ENCODE results near the gene SLIT2. TPM values are rescaled to one million over a fixed set of nuclear protein-coding genes. Genes with fewer than 3 reads are reported as not detected.

The SLIT2 gene
- total RNA-seq, 2 donors from 2014 or later: not detected

DNA sequence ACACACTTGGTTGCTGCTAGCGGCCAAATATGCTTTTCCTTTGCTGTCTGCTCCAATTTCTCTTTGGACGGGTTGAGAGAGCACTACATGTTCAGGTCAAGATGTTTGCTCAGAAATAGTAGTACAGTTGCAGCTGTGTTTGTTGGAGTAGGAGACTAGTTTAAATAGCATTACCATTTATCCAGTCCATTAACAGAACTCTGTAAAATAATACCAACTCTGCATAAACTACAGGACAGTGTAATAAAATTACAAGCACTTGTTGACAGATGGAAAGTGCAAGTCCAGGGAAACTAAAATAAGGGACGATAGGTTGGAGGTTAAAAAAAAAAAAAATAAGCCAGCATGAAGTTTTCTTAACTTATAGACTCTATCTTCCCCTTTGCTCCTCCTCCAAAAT lies 20.2 kb downstream of the SLIT2 start:
- Mint-ChIP-seq H3K36me3 (ENCODE audit: insufficient read depth in 2 of 2) (no peaks in the 10 kb centered on the region), H3K27ac (no peak overlapping the region), H3K9me3 (no peaks in the 10 kb centered on the region), H3K27me3 (ENCODE audit: low read depth) (no peaks in the 10 kb centered on the region), H3K4me3 (no peak overlapping the region), H3K4me1 (ENCODE audit: low read depth) (no peaks in the 10 kb centered on the region)
- DNase-seq: no peak
- ATAC-seq (replicated peaks in 1 of 2): no peak

DNA sequence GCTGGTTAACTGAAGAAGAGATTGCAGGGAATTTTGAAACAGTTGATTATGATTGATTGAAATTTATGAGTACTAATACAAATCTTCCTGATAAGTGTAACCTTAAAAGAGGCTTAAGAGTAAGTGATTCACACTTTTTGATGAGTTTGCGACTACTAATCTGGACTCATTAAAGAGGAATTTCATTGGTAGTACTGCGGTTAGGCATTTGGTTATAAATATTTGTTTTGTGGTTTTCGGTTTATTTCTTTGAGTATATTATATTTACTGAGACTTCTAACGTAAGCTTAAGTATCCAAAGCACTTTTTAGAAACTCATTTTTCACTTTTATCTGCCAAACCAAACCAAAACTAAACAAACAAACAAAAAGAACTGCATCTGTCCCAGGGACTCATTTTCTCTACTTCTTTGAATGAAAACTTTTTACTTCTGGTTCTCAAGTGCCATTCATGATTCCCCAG lies 20.7 kb downstream of the SLIT2 start:
- H3K4me1 Mint-ChIP-seq (ENCODE audit: low read depth): no peaks in the 10 kb centered on the region
- H3K9me3 Mint-ChIP-seq: no peaks in the 10 kb centered on the region
- DNase-seq: no peak
- no peak for ATAC-seq (replicated peaks in 1 of 2)
- no peaks in the 10 kb centered on the region for H3K36me3 Mint-ChIP-seq (ENCODE audit: insufficient read depth in 2 of 2)
- H3K4me3 Mint-ChIP-seq: no peak overlapping the region
- no peak overlapping the region for H3K27ac Mint-ChIP-seq
- H3K27me3 Mint-ChIP-seq (ENCODE audit: low read depth): no peaks in the 10 kb centered on the region

DNA sequence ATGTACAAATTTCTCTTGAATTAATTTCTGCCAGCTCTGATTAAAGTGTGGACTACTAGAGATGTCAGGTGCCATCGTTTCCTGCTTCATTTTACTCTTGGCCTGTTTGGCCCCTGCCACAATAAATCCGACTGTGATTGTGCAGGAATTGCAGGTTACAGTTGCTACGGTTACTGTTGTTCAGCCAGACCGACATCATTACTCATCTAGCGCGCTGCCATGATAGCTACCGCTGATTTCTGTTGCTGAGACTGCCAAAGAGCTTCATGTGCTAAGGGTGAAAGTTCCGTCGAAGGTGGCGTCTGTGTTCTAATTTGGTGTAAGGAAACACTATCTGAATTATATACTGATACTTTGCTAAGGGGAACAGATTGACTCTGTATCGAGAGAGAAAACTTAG lies 22.1 kb downstream of the SLIT2 start:
- Mint-ChIP-seq H3K27me3 (ENCODE audit: low read depth) (no peaks in the 10 kb centered on the region), H3K9me3 (peaks cover 0 to 2% of the 10 kb centered on the region in 2 donors), H3K27ac (no peak overlapping the region), H3K36me3 (ENCODE audit: insufficient read depth in 2 of 2) (no peaks in the 10 kb centered on the region), H3K4me3 (no peak overlapping the region), H3K4me1 (ENCODE audit: low read depth) (no peaks in the 10 kb centered on the region)
- ATAC-seq (replicated peaks in 1 of 2) (no peak), DNase-seq (no peak)

DNA sequence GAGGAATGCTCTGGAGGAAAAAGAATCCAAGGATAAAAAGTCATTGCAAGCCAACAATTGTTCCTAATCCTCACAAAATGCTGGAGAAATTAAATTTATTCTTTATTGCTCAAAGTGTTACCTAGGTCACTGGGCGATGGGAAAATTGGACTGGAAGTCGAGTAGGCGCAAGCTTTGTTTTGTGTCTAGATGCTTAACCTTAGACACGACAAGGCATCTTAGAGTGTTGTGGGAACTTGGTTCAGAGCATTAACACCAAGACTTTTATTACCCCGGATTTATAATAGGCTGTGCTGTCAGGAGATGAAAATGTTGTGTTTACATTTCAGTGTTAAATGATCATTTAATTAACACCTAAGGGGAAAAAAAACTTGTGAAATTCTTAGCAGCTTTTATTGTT lies 25.1 kb downstream of the SLIT2 start:
- H3K4me1 Mint-ChIP-seq (ENCODE audit: low read depth): no peaks in the 10 kb centered on the region
- H3K27me3 Mint-ChIP-seq (ENCODE audit: low read depth): no peaks in the 10 kb centered on the region
- no peak for ATAC-seq (replicated peaks in 1 of 2)
- H3K27ac Mint-ChIP-seq: no peak overlapping the region
- no peaks in the 10 kb centered on the region for H3K36me3 Mint-ChIP-seq (ENCODE audit: insufficient read depth in 2 of 2)
- no peak overlapping the region for H3K4me3 Mint-ChIP-seq
- H3K9me3 Mint-ChIP-seq: peaks cover 0 to 2% of the 10 kb centered on the region in 2 donors
- DNase-seq: no peak

DNA sequence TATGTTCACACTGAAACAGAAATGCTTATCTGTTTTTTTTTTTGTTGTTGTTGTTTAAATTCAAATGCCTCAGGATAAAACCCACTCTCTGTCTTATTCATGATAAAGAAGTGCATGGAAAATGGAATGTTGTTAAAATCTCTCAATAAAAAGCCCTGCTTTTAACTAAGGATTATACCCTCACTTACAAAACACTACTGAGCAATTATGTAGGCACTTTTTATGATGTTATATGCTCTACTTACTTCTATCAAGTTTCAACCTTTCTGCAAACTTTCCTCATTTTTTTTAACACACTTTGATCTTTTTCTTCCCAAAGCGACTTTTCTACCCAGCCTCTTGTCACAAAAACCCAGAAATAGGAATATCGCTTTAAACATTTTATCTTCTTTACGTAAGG lies 26.5 kb downstream of the SLIT2 start:
- no peaks in the 10 kb centered on the region for H3K36me3 Mint-ChIP-seq (ENCODE audit: insufficient read depth in 2 of 2)
- H3K4me3 Mint-ChIP-seq: no peak overlapping the region
- DNase-seq (no peak), ATAC-seq (replicated peaks in 1 of 2) (no peak)
- no peaks in the 10 kb centered on the region for H3K4me1 Mint-ChIP-seq (ENCODE audit: low read depth)
- H3K27me3 Mint-ChIP-seq (ENCODE audit: low read depth): no peaks in the 10 kb centered on the region
- H3K27ac Mint-ChIP-seq: no peak overlapping the region
- H3K9me3 Mint-ChIP-seq: peaks cover 0 to 2% of the 10 kb centered on the region in 2 donors

DNA sequence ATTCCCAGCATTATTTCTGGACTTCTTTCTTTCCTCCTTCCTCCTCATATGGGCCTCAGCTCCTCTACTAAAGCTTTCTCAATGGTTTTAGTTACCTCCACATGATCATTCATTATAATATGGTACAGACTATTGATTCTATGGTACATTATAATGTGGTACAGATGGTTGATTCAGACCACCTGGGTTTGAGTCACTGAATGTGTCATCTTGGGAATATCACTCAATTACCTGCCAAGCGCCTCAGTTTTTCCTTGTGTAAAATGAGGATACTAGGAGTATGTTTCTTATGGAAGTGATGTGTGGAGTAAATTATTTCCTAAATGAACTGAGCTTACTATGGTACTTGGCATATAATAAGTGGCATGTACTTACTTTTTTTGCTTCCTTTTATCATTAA lies 27.7 kb downstream of the SLIT2 start:
- Mint-ChIP-seq H3K4me1 (ENCODE audit: low read depth) (no peaks in the 10 kb centered on the region), H3K36me3 (ENCODE audit: insufficient read depth in 2 of 2) (no peaks in the 10 kb centered on the region), H3K27me3 (ENCODE audit: low read depth) (no peaks in the 10 kb centered on the region), H3K4me3 (no peak overlapping the region), H3K27ac (no peak overlapping the region), H3K9me3 (peaks cover 0 to 2% of the 10 kb centered on the region in 2 donors)
- DNase-seq (no peak), ATAC-seq (replicated peaks in 1 of 2) (no peak)

DNA sequence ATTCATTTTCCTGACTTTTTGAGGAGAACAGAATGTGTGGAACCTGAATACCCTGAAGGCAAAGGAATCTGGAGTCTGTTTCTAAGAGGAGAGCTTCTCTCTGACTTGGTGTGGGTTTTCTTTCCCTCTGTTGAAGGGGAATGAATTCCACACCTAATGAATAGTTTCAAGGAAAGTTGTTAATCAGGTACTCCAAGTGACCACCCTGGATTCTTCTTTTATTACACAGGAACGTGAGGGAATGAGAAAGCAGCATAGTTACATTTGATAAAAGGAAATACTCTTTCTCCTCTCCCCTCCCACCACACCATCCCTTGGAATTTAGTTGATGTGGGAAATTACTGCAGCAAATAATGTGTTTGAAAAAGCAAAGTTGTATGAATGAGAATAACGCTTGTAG lies 29.7 kb downstream of the SLIT2 start:
- no peaks in the 10 kb centered on the region for H3K27me3 Mint-ChIP-seq (ENCODE audit: low read depth)
- ATAC-seq (replicated peaks in 1 of 2): no peak

DNA sequence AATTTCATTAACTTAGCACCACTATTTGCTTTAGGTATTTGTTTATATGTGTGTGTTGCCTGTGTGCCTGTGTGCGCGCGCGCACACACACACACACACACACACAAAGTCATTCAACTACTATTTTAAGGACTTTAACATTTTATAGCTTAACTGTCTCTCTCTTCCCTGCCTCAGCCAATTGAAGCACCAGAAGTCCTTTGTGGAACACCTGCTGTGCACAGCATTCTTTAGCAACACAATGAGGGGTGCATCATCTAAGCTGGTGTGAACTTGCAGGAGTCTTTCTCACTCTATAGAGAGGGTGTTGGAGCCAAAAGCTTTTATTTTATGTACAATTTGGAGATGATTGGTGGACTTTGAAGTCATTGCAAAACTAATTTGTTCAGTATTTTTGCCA lies 31.3 kb downstream of the SLIT2 start:
- ATAC-seq (replicated peaks in 1 of 2) (no peak), DNase-seq (no peak)
- Mint-ChIP-seq H3K36me3 (ENCODE audit: insufficient read depth in 2 of 2) (no peaks in the 10 kb centered on the region), H3K4me1 (ENCODE audit: low read depth) (no peaks in the 10 kb centered on the region), H3K27ac (no peak overlapping the region), H3K27me3 (ENCODE audit: low read depth) (no peaks in the 10 kb centered on the region), H3K9me3 (peaks cover 0 to 2% of the 10 kb centered on the region in 2 donors), H3K4me3 (no peak overlapping the region)

More for the DNA sequence above, 29.7 kb downstream of the SLIT2 start:
- H3K4me1 Mint-ChIP-seq (ENCODE audit: low read depth): no peaks in the 10 kb centered on the region
- no peak for DNase-seq
- peaks cover 0 to 2% of the 10 kb centered on the region in 2 donors for H3K9me3 Mint-ChIP-seq
- H3K27ac Mint-ChIP-seq: no peak overlapping the region
- H3K4me3 Mint-ChIP-seq: no peak overlapping the region
- H3K36me3 Mint-ChIP-seq (ENCODE audit: insufficient read depth in 2 of 2): no peaks in the 10 kb centered on the region

DNA sequence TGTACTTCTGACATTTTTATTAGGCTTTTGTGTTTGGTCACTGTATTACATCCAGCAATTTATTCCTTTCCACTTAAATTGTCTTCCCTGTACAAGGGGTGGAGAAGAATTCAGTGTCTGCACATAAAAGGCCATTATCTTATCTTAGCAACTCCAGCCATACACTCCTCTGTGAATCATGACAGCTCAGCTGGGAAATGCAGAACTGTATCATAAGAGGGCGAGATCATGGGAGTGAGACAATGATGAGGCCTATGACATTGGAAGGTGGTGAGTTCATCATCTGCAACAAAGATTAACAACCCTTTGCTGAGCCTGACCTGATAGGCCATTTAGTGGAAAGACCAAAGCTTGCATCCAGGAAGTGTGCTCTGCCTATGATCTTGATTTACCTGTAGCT lies 33.3 kb downstream of the SLIT2 start:
- no peak overlapping the region for H3K4me3 Mint-ChIP-seq
- no peak for ATAC-seq (replicated peaks in 1 of 2)
- no peaks in the 10 kb centered on the region for H3K9me3 Mint-ChIP-seq
- no peaks in the 10 kb centered on the region for H3K27me3 Mint-ChIP-seq (ENCODE audit: low read depth)
- H3K27ac Mint-ChIP-seq: no peak overlapping the region
- no peak for DNase-seq
- H3K4me1 Mint-ChIP-seq (ENCODE audit: low read depth): no peaks in the 10 kb centered on the region
- no peaks in the 10 kb centered on the region for H3K36me3 Mint-ChIP-seq (ENCODE audit: insufficient read depth in 2 of 2)

DNA sequence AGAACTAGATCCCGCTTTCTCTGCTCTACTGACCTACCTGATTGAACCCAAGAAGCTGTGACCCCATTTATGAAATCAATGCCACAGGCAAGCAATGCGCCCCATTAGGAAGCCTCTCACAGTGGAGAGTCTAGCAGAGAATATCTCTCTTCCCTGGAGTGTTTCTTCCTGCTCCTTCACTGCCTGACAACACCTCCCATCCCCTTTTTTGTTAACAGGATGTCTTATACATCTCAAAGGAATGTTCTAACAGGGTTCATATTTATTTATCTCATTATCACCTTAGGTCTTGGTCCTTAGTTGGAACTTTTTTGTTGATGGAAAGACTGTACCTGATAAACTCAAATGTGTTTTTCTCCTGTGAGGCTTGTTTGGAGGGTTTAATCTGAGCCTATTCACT lies 35.5 kb downstream of the SLIT2 start:
- ATAC-seq (replicated peaks in 1 of 2): no peak
- Mint-ChIP-seq H3K36me3 (ENCODE audit: insufficient read depth in 2 of 2) (no peaks in the 10 kb centered on the region), H3K4me3 (no peak overlapping the region), H3K4me1 (ENCODE audit: low read depth) (no peaks in the 10 kb centered on the region), H3K27ac (no peak overlapping the region), H3K27me3 (ENCODE audit: low read depth) (no peaks in the 10 kb centered on the region), H3K9me3 (no peaks in the 10 kb centered on the region)
- DNase-seq: no peak

DNA sequence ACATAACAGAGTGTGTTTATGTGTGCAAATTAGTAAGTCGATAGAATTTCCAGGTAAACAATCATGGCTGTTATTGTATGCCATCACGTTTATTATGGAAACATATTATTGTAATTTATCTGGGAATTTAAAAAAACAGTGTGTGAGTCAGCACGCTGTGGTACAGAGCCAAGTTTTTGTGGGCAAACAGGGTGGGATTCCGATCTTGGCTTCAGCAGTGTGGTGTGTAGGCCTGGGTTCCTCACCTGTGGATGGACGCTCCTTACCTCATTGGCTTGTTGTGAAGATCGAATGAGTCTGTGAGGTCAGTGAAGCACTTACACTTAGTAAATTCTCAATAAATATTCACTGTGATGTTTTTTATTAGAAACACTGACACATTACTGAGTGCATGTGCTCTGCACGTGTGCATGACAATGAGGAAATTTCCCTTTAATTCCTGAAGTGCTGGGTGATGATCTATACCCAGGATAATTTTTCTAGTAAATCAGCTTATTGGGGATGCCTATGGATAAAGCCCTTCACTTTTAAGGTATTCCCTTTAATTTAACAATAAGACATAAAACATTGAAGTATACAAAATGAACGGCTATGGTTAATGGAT lies 36.4 kb downstream of the SLIT2 start:
- no peak overlapping the region for H3K27ac Mint-ChIP-seq
- no peak overlapping the region for H3K4me3 Mint-ChIP-seq
- ATAC-seq (replicated peaks in 1 of 2) (no peak), DNase-seq (no peak)
- peaks cover 0 to 4% of the 10 kb centered on the region in 2 donors for H3K9me3 Mint-ChIP-seq
- H3K27me3 Mint-ChIP-seq (ENCODE audit: low read depth): no peaks in the 10 kb centered on the region
- H3K36me3 Mint-ChIP-seq (ENCODE audit: insufficient read depth in 2 of 2): no peaks in the 10 kb centered on the region
- no peaks in the 10 kb centered on the region for H3K4me1 Mint-ChIP-seq (ENCODE audit: low read depth)

DNA sequence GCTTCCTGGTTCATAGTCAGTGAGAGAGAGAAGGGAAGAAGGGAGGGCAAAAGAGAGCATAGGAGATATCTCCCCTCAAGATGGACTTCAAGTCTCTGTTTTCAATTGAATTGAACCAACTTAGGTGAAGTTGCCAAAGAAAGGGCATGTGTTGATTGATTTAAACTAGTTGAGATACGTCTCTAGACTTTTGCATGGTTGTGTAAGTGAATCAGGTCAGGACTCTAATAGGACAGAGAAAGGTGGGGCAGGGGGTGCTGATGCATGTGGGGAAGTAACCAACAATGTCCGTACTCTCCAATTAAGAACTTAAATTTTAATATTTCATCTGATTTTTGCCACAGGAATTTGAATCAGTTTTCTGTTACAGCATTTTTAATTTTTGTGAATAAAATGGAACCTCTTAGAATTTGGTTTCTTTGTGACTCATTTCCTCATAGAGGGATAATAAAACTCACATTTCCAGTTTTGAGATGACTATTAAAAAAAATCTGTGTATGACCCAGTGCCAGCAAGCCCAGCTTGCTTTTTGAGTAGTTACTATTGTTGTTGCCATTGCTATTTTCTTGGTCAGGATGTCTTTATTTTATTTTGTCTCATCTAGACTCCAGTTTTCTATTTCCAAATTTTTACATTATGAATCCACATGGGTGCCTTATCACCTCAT lies 37.3 kb downstream of the SLIT2 start:
- Mint-ChIP-seq H3K27ac (no peak overlapping the region), H3K9me3 (peaks cover 0 to 5% of the 10 kb centered on the region in 2 donors), H3K27me3 (ENCODE audit: low read depth) (no peaks in the 10 kb centered on the region), H3K36me3 (ENCODE audit: insufficient read depth in 2 of 2) (no peaks in the 10 kb centered on the region), H3K4me3 (no peak overlapping the region), H3K4me1 (ENCODE audit: low read depth) (no peaks in the 10 kb centered on the region)
- no peak for ATAC-seq (replicated peaks in 1 of 2)
- DNase-seq: no peak

DNA sequence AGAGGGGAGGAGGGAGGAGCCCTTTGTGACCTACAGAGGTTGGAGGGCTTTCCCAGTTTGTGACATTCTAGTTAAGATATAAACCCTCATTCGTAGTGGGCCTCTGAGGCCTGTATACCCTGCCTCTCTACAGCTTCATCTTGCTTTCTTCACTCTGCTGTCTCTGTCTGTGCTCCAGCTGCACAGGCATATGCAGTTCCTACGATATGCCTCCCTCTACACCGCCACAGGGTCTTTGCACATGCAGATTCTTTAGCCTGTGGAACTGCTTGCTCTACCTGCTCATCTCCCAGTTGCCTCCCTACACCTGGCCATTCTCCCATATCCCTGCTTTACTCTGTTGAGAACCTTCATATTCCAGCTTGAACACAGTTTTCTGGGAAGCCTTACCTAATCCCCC lies 38.1 kb downstream of the SLIT2 start:
- H3K9me3 Mint-ChIP-seq: peaks cover 0 to 5% of the 10 kb centered on the region in 2 donors
- no peaks in the 10 kb centered on the region for H3K27me3 Mint-ChIP-seq (ENCODE audit: low read depth)
- ATAC-seq (replicated peaks in 1 of 2): no peak
- no peak overlapping the region for H3K4me3 Mint-ChIP-seq
- no peak overlapping the region for H3K27ac Mint-ChIP-seq
- no peaks in the 10 kb centered on the region for H3K4me1 Mint-ChIP-seq (ENCODE audit: low read depth)
- no peaks in the 10 kb centered on the region for H3K36me3 Mint-ChIP-seq (ENCODE audit: insufficient read depth in 2 of 2)
- no peak for DNase-seq

DNA sequence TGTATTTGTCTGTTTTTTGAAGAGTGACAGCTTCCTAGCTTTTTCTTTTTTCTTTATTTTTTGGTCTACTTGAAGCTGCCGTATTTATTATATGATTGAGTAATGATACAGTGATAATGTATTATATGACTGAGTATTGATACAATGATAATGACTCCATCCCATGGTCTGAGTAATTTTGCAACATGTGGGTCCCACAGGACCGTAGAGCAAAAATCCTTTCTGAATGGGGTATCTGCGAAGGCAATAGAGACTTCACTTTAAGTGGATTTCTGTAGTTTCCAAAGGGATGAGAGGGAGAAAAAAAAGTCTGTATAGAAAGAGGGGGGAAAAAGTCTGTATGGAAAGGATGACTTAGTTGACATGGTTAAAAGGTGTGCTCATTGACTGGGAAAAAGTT lies 41.0 kb downstream of the SLIT2 start:
- no peak for ATAC-seq (replicated peaks in 1 of 2)
- no peak for DNase-seq
- Mint-ChIP-seq H3K27ac (no peak overlapping the region), H3K9me3 (peaks cover 0 to 5% of the 10 kb centered on the region in 2 donors), H3K36me3 (ENCODE audit: insufficient read depth in 2 of 2) (no peaks in the 10 kb centered on the region), H3K4me1 (ENCODE audit: low read depth) (no peaks in the 10 kb centered on the region), H3K27me3 (ENCODE audit: low read depth) (no peaks in the 10 kb centered on the region), H3K4me3 (no peak overlapping the region)

All from activated T-cell treated with anti-CD3 and anti-CD28 coated beads, Interleukin-2, amount 50 U/mL, for 72 hours (primary cell).